Gastroesophageal sphincter (tissue), 3 donors: ENCODE results near the gene CLEC11A.

ENCODE experiments used
- CTCF ChIP-seq, 4 experiments: fragments of 200-600 bp in 2 of 4; fragments of 450-650 bp in 2 of 4; sonication (generic) in 1 of 4; IDR thresholded peaks; one replicate each; pipeline ENCODE4 v1.5.1; 2017 to 2019; ENCODE audit warnings: antibody characterized with exemption in 4 of 4, mild to moderate bottlenecking in 2 of 4, moderate library complexity in 2 of 4
- EP300 ChIP-seq: sonication (generic); formaldehyde crosslinking; IDR thresholded peaks from one replicate; pipeline ENCODE4 v1.6.1; 2017; ENCODE audit warnings: antibody characterized with exemption, mild to moderate bottlenecking
- POLR2AphosphoS5 ChIP-seq: sonication (generic); formaldehyde crosslinking; IDR thresholded peaks from one replicate; pipeline ENCODE4 v1.6.1; 2017; ENCODE audit warnings: antibody characterized with exemption

DNA sequence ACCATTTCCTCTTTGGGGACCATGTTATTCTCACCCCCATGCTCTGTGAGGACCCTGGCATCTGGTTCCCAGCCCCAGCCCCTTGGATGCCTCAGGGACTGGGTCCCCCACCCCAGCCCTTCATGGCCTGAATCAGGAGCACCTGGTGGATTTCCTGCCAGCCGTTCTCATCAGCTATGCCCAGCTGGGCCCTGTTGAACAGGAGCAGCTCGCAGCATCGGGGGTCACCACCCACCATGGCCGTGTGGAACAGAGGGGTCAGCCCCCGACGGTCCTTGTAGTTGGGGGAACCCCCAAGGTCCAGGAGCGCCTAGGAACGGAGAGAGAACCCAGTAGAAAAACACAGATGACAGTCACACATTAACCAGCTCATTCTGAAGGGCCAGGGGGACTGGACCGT lies 11.4 kb upstream of the CLEC11A start:
- TF ChIP-seq CTCF (IDR thresholded peaks at IDR 0.05): no peak
- no peak for TF ChIP-seq POLR2AphosphoS5
- TF ChIP-seq EP300: no peak
